PC-3 (cell line): ENCODE measurements around the gene CCSER1.

Experiments used
- CTCF ChIP-seq: fragments of 300-600 bp; sonication (generic); conservative IDR thresholded peaks from 2 replicates; pipeline ENCODE4 v1.5.1; 2017; ENCODE audit warnings: antibody characterized with exemption, low read depth, mild to moderate bottlenecking, low read length
- EZH2 ChIP-seq: fragments of 300-600 bp; sonication (generic); IDR thresholded peaks from one replicate; pipeline ENCODE4 v1.6.1; 2017; ENCODE audit warnings: antibody characterized with exemption, mild to moderate bottlenecking, low read length; ENCODE audit not compliant: unreplicated experiment

- TF ChIP-seq CTCF: no peak
- TF ChIP-seq EZH2: no peak
Observed at GRCh38 chr4:90745176-90745575, 618.0 kb downstream of the CCSER1 start.
